K562 treated with DMSO at 1 percent for 12 hours (cell line): ENCODE measurements around the gene RFX7. TPM values are rescaled to one million over a fixed set of nuclear protein-coding genes. Genes with fewer than 3 reads are reported as not detected.

ENCODE experiments used
- total RNA-seq: library from RNA; unstranded; fragments of 300-600 nt; gene quantifications from 2 replicates; pipeline ENCODE4 v1.2.3, GENCODE V29; 2022; ENCODE audit not compliant: insufficient read depth

RFX7 gene
- 1.0 and 11.6 TPM in 2 replicates for total RNA-seq

GRCh38 chr15:56243163-56244037, at the start of gene RFX7:
Gene RFX7 (minus strand): TSS chr15:56243879. CDS start chr15:56243285, 594 bp downstream.

Other genes with a start within 250 kb of the RFX7 start
- gene TEX9, start 121.5 kb upstream of the RFX7 start, total RNA-seq: 1.0 and 3.7 TPM in 2 replicates
- 2.7 and 6.5 TPM in 2 replicates for gene MNS1, start 221.3 kb upstream of the RFX7 start, total RNA-seq